ENCODE results near the gene CFAP70.
A peak's percentile ranks its signal among the peaks of the same experiment; 100 is the strongest.
"Not testable (repeated sequence)": the region's sequence is repeated elsewhere in the genome, so short reads cannot be mapped to it uniquely, and the experiment has no call there.

The CFAP70 gene

GRCh38 chr10:73262880-73263555 is 95.6 kb downstream of the CFAP70 start:
- H3K27ac ChIP-seq, result no peak overlapping the region

DNA sequence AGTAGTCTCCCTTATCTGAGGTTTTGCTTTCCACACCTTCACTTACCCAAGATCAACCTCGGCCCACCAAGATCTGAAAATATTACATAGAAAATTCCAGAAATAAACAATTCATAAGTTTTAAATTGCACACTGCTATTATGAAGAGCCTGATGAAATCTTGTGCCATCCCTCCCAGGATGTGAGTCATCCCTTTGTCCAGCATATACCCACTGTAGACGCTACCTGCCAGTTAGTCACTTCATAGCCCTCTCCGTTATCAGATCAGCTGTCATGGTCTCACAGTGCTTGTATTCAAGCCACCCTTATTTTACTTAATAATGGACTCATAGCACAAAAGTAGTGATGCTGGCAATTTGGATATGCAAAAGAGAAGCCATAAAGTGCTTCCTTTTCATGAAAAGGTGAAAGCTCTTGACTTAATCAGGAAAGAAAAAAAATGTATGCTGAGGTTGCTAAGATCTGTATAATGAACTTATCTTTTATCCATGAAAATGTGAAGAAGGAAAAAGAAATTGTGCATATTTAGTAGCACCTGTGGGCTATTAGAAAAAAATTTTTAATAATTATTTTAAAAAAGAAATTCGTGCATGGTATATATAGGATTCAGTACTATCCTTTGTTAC is 96.4 kb downstream of the CFAP70 start:
- Histone ChIP-seq H3K79me2 (ENCODE audit: insufficient read depth, low read depth) (no peaks in the 10 kb centered on the region), H3K4me2 (no peak overlapping the region), H4K20me1 (ENCODE audit: insufficient read depth) (no peaks in the 10 kb centered on the region), H2AFZ (ENCODE audit: low read depth) (no peak overlapping the region), H3K27ac (no peak overlapping the region), H3K27me3 (ENCODE audit: insufficient read depth, low read depth) (no peaks in the 10 kb centered on the region), H3K4me3 (IDR thresholded peaks at IDR 0.05; ENCODE audit: insufficient read depth, low read depth, low read length) (no peak overlapping the region), H3K9ac (no peak overlapping the region), H3K4me1 (ENCODE audit: low read depth, poor library complexity, severe bottlenecking) (no peaks in the 10 kb centered on the region), H3K36me3 (ENCODE audit: insufficient read depth) (no peaks in the 10 kb centered on the region)
- TF ChIP-seq CTCF (conservative IDR thresholded peaks at IDR 0.05; ENCODE audit: low read depth, low read length), result no peak

More at GRCh38 chr10:73262880-73263555, 95.6 kb downstream of the CFAP70 start:
- no peaks in the 10 kb centered on the region for H3K4me1 ChIP-seq (ENCODE audit: low read depth, poor library complexity, severe bottlenecking)
- H3K4me3 ChIP-seq (IDR thresholded peaks at IDR 0.05; ENCODE audit: insufficient read depth, low read depth, low read length), result no peak overlapping the region
- TF ChIP-seq CTCF (conservative IDR thresholded peaks at IDR 0.05; ENCODE audit: low read depth, low read length), result no peak
- no peak overlapping the region for H2AFZ ChIP-seq (ENCODE audit: low read depth)
- no peaks in the 10 kb centered on the region for H3K36me3 ChIP-seq (ENCODE audit: insufficient read depth)
- no peaks in the 10 kb centered on the region for H3K79me2 ChIP-seq (ENCODE audit: insufficient read depth, low read depth)
- no peaks in the 10 kb centered on the region for H3K27me3 ChIP-seq (ENCODE audit: insufficient read depth, low read depth)
- no peak overlapping the region for H3K4me2 ChIP-seq
- no peak overlapping the region for H3K9ac ChIP-seq
- no peaks in the 10 kb centered on the region for H4K20me1 ChIP-seq (ENCODE audit: insufficient read depth)

DNA sequence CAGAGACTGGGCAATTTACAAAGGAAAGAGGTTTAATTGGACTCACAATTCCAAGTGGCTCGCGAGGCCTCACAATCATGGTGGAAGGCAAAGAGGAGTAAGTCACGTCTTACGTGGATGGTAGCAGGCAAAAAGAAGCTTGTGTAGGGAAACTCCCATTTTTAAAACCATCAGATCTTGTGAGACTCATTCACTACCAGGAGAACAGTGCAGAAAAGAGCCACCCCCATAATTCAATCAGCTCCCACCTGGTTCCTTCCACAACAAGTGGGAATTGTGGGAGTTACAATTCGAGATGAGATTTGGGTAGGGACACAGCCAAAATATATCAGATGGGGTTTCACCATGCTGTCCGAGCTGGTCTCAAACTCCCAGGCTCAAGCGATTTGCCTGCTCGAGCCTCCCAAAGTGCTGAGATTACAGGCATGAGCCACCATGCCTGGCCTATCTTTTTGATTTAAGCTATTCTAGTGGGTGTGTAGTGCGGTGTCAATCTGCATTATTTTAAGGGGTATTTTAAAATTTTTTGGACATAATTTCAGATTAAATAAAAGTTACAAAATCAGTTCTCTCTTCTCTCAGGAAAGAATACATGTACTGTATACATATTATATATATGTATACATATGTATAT is 97.2 kb downstream of the CFAP70 start:
- Histone ChIP-seq H3K4me1 (ENCODE audit: low read depth, poor library complexity, severe bottlenecking) (no peaks in the 10 kb centered on the region), H3K9ac (no peak overlapping the region), H2AFZ (ENCODE audit: low read depth) (no peak overlapping the region), H3K27ac (no peak overlapping the region), H3K36me3 (ENCODE audit: insufficient read depth) (no peaks in the 10 kb centered on the region), H3K79me2 (ENCODE audit: insufficient read depth, low read depth) (no peaks in the 10 kb centered on the region), H3K4me3 (IDR thresholded peaks at IDR 0.05; ENCODE audit: insufficient read depth, low read depth, low read length) (no peak overlapping the region), H4K20me1 (ENCODE audit: insufficient read depth) (no peaks in the 10 kb centered on the region), H3K4me2 (no peak overlapping the region), H3K27me3 (ENCODE audit: insufficient read depth, low read depth) (no peaks in the 10 kb centered on the region)
- TF ChIP-seq CTCF (conservative IDR thresholded peaks at IDR 0.05; ENCODE audit: low read depth, low read length), result no peak

DNA sequence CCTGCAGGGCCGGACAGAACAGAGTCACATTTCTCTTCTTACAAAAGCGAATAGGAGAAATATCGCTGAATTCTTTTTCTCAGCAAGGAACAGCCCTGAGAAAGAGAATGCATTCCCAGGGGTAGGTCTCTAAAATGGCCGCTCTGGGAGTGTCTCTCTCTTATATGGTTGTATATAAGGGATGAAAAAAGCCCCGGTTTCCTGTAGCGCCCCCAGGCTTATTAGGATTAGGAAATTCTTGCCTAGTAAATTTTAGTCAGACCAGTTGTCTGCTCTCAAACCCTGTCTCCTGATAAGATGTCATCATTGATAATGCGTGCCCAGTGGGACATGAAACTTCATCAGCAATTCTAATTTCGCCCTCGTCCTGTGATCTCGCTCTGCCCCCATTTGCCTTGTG is 100.1 kb downstream of the CFAP70 start:
- not testable (repeated sequence) for H4K20me1 ChIP-seq (ENCODE audit: insufficient read depth); H3K4me1 ChIP-seq (ENCODE audit: low read depth, poor library complexity, severe bottlenecking); H3K79me2 ChIP-seq (ENCODE audit: insufficient read depth, low read depth); H3K27ac ChIP-seq; H2AFZ ChIP-seq (ENCODE audit: low read depth); H3K4me2 ChIP-seq; H3K9ac ChIP-seq; H3K4me3 ChIP-seq (IDR thresholded peaks at IDR 0.05; ENCODE audit: insufficient read depth, low read depth, low read length); H3K36me3 ChIP-seq (ENCODE audit: insufficient read depth); H3K27me3 ChIP-seq (ENCODE audit: insufficient read depth, low read depth)

- peaks cover 33% of the 10 kb centered on the region for H3K79me2 ChIP-seq (ENCODE audit: insufficient read depth, low read depth)
- H3K4me2 ChIP-seq, result peak overlapping the region; percentile 73
- peak overlapping the region; percentile 65 for H3K27ac ChIP-seq
- peak overlapping the region; percentile 72; the same call in 1 of the 2 replicates for H2AFZ ChIP-seq (ENCODE audit: low read depth)
- H4K20me1 ChIP-seq (ENCODE audit: insufficient read depth), result no peaks in the 10 kb centered on the region
- H3K4me1 ChIP-seq (ENCODE audit: low read depth, poor library complexity, severe bottlenecking), result peaks cover 22% of the 10 kb centered on the region
- H3K4me3 ChIP-seq (IDR thresholded peaks at IDR 0.05; ENCODE audit: insufficient read depth, low read depth, low read length), result no peak overlapping the region
- H3K27me3 ChIP-seq (ENCODE audit: insufficient read depth, low read depth), result no peaks in the 10 kb centered on the region
- H3K36me3 ChIP-seq (ENCODE audit: insufficient read depth), result no peaks in the 10 kb centered on the region
- TF ChIP-seq CTCF (conservative IDR thresholded peaks at IDR 0.05; ENCODE audit: low read depth, low read length), result no peak
- peak overlapping the region; percentile 73; the same call in 1 of the 2 replicates for H3K9ac ChIP-seq
Observed at GRCh38 chr10:73253225-73253555, 105.5 kb downstream of the CFAP70 start.

Data from KMS-11 (cell line).